GM21717 (cell line): ENCODE results near the gene IP6K2.
A peak's percentile ranks its signal among the peaks of the same experiment; 100 is the strongest.

Experiments
- ATAC-seq: cut with Tn5 transposase; IDR thresholded peaks from one replicate; pipeline ENCODE4 v1.9.1; 2021; ENCODE audit warnings: mild to moderate bottlenecking, moderate library complexity; ENCODE audit not compliant: unreplicated experiment

The IP6K2 gene

DNA sequence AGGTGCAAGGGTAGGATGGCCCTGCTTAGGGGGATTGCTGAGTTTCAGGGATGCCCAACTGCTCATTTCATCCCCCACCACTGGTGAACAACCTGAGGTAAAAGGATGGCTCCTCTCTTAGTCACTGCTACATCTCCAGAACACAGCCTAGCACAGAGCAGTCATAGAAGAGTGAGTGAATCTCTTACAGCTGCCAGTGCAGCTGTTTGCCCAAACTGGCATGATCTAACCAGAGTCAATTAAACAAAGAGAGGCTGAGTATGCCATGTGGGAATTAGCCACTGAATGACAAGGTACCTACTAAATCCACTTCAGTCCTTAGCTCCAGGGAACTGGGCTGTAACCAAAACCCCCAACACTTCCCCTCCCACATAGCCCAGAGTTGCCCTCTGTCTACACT lies 24.5 kb downstream of the IP6K2 start:
- no peak for ATAC-seq

DNA sequence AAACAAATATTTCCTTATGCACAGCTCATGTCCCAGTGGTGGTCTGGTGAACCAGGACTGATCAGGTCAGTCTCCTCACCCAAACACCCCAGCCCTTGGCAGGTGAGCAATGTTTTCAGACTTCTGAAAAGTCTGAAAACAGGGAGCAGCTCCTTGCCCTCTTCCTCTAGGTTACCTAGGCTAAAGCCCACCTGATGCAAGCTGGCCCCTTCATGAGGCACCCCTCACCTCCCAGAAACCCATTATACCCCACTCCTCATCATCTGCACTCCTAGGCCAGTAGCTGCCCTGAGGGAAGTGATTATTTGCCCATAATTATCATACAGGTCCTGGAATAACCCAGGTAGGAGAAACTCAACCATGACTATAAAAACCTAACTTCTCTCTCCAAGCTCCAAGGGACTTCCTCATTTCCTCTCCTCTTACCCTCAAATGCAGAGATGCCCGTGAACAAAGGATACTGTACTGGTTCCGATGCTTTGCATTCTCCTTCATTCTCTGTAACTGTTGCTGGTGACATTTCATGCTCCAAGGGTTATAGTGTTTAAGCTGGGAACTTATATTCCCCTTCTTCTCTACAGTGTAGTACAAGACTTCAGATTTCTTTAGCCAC lies 26.1 kb downstream of the IP6K2 start:
- ATAC-seq, result no peak

DNA sequence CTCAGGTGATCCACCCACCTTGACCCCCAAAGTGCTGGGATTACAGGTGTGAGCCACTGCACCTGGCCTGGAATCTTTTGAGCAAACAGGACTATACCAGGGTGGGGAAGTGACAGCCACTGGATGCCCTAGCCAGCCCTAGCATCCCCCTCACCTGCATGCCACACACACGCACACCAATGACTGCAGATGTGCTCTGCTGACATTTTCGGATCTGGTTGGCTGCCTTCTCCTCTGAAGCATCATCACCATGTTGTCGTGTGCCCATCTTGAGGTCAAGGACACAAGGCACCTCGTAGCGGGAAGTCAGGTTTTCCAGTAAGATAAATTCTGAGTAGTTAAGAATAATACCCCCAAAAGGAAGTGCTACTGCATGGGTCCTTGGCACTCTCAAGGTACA lies 27.6 kb downstream of the IP6K2 start:
- no peak for ATAC-seq

DNA sequence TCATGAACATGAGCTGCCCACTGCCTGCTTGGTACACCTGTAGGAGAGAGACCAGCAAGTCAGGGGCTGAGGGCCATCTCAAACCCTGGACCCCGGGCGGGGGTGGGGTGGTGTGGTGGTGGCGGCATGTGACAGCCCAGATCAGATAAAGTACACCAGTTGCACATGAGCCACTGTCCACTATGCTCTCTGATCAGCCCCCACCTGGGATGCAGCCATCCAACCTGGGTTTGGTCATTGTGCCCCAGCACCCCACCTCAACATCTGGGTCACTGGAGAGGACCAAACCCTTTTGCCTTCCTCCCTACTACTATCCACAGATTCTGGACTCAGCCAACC lies 28.3 kb downstream of the IP6K2 start:
- ATAC-seq, result no peak

DNA sequence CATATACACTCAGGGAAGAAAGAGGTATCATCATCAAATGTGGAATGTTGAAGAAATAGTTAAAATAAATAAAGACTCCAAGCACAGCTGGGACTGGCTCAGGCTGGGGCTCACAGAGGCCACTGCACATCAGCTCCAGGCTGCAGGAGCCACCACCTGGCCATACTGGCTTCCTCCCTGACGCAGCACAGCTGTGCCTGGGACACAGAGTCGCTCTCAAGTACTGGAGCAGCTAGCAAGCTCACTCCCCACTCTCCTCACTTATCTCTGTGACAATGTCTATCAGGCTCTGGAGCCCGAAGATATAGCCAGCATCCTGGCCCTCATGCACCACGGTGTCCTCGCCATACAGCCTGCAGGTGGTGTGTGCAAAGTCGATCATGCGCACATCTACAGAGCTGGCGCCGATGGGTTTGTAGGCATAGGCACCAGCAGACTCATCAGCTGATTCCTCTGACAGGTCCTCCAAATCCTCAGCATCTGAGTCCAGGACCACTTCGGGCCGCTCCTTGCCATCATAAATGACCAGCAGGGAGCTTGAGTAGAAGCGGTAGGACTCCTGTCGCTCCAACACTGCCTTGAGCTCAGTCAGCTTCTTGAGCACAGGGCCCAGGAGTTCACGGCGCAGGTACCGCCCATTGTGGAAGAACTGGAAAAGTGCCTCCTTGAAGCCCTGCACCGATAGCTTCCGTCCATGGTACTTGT lies 28.8 kb downstream of the IP6K2 start:
- no peak for ATAC-seq

DNA sequence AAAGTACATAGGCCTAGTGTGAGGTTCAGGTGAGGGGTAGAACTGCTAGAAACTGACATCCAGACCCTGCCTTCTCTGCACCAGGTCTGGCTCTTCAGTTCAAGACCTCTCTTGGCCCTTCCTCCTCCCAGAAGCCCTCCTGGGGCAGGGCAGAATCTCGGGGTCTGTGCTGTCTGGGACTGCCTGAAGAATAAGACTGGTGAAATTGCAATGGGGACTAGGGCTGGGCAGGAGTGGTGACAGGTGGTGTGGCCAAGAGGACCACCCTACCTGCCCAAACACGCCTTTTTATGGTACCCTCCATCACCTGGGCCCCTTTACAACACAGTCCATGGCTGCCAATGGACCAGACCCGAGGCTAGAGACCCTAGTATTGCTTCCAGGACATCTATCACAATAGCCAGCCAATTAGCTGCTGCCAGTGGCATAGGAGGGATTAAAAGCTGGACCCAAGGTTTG lies 29.8 kb downstream of the IP6K2 start:
- no peak for ATAC-seq

DNA sequence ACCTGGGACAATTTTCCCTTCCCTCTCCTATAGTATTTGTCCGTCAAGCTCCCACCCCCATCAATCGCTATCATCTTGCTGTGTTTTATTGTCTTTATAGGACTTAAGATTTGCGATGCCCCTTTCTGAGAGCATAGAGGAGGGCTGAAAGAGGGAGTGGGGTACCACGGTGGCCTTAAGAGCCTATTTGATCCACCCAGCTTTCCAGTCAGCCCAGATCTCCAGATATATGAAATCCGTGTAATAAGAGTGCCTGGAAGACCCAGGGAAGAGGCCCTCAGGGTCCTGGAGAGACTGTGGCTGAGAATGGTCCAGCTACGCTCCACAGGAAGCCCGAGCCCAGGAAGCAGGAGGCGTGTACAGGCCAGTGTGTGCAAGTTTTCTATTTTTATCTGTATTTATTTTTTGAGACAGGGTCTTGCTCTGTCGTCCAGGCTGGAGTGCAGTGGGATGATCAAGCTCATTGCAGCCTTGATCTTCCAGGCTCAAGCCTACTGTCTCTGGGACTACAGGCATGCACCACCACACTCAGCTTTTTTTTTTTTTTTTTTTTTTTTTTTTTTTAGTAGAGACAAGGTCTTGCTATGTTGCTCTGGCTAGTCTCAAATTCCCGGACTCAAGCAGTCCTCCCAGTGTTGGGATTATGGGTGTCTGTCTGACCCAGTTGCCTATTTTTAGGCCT lies 30.3 kb downstream of the IP6K2 start:
- ATAC-seq, result no peak

DNA sequence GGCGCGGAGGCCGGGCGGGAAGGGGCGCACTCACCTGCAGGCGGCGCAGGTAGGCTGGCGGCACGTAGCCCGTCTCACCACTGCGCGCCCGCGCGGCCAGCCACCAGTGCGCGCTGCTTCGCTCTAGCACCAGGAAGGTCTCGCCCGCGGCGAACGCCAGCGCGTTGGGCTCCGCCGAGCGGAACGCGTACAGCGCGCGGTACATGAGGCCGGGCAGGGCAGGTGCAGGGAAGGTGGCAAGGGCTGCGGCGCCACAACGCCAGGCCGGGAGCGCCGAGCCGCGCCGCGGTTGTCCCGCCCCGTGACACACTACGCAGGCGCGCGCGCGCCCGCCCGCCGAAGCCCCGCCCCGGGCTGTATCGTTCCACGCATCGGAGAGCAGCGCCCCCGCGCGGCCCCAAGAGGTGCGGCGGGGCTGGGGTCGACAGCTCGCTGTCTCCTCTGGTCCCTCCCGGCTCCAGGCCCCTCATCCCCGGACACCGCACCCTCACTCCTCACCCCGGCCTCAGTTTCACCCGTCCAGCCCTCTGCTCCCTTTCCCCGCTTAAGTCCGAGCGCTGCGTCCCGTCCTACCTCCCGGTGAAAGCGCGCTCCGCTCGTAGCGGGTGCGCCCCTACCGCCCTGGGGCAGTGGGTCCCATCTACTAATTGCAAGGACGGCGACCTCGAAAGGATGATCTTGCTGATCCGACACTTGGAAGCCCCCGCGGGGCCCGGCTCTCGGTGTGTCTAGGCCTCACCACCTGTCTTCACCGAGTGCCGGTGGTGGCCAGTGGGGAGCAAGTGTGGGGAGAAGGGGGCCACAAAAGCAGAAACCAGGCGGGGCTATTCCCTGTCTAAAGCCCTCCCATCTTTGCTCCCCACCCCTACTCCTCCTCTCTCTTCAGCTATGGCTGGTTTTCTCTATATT lies 31.2 kb downstream of the IP6K2 start, which contains the start of gene NCKIPSD:
Gene NCKIPSD, minus strand, starts transcription at position 313 of the 909 bp plus-strand sequence. Its CDS starts 108 bp downstream, at position 205.
- peak; percentile 77 for ATAC-seq

DNA sequence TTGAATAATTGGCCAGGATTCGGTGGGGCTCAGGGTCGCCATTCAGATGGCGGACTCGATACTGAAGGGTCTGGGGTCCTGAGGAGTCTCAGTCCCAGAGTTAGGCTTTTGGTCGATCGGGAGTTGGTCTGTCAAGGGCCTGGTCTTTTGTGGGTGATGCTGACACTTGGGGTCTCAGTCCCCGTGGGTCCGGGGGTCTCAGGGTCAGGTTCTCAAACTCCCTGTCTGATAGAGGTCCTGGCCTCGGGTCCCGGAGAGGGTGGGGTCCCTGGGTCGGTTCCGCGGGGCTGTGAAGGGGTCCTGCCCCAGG lies 31.8 kb downstream of the IP6K2 start:
- ATAC-seq, result no peak

DNA sequence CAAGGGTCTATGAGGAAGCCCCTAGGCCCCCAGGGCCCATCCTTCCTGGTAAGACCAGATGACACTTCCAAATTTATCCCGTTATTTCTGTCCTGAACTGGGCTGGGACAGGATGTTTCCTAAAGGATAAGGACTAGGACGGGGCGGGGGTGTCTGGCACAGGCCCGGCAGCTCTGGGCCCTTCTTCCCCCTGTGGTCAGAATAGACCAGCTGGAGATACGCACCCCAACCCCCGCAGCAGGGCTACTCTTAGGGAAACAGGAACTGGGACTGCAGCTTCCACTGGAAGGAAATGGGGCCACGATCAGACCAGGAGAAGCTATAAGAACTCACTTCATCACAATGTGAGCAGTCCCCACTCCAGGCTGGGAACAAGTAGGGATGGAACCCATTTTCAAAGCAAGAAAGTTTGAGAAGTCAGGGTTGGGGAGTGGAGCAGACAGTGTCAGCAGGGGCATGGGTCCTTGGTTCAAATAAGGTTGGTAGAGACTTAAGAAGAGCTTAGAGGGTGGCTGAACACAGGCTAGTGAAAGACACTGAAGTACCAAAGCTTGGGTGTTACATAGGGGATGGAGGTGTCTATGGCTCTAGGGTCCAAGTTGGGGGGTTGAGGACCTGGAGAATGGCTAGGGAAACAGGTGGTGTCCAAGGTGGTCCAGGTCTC lies 32.4 kb downstream of the IP6K2 start:
- ATAC-seq, result no peak

DNA sequence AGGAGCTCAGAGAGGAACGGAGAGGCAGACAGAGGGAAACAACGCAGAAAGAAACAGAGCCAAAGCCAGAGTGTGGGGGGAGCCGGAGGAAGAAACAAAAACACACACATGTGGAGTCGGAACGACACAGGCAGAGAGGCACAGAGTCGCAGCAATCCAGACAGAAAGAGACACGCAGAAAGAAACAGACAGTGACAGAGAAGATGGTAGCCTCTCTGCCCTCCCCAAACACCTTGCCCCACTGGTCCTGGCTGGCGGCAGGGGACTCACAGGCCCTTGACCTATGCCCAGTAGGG lies 33.0 kb downstream of the IP6K2 start:
- no peak for ATAC-seq

DNA sequence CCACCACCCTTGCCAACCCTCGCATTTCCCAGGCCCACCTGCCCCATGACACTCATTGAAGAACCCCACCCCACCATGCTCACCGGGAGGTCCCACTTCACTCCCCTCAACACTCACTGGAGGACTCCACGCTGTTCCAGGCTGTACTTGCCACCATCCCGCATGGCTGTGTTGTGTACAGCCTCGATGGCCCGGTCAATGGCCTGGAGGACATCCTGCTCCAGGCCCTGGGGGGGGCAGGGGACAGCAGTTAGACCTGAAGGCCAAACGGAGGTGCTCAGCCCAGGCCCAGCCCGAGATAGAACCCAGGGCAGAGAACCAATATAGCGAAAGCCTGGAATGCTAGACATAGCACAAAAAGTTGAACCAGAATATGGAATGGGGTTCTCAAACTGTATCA lies 34.2 kb downstream of the IP6K2 start:
- no peak for ATAC-seq

DNA sequence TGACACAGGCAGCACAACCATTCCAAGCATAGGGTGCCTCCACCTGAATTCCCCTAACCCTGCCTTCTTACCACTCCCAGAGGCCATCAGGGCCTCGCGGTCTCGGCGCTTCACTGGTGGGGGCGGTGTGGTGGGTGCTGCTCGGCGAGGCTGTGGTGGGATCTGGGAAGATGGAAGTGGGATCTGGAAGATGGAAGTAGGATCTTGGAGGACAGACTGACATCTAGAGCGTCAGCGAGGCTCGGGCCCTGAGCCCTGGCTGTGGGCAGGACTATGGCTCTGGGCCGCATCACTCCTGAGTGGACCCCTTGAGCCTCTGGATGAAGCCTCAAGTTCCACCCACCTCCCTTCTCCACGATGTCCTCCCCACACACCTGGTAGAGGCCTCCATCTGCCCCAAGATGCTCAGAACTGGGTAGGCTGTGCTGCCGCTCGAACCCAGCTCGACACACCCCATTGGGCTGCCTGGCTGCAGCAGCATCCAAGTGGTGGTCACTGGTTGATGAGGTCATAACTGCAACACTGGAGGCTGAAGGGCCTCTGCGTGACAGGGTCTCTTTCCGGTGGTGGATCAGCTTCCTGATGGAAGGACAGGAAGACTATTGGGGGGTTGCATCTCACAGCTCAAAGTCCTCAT lies 34.9 kb downstream of the IP6K2 start:
- no peak for ATAC-seq

DNA sequence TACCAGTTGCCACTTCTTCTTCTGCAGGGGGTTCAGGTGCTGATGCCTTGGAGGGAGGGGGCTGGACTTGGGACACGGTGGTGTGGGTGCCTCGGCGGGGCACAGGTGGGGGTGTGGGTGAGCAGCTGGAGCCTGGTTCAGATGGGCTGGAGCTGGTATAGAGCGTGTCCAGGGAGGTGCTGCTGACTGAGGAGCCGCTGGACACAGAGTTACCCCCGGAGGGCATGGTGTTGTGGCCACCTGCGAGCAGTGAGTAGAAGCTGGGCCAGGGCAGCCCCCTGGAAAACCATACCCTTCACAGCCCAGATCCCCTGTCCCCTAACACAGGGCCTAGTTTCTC lies 35.5 kb downstream of the IP6K2 start:
- no peak for ATAC-seq

DNA sequence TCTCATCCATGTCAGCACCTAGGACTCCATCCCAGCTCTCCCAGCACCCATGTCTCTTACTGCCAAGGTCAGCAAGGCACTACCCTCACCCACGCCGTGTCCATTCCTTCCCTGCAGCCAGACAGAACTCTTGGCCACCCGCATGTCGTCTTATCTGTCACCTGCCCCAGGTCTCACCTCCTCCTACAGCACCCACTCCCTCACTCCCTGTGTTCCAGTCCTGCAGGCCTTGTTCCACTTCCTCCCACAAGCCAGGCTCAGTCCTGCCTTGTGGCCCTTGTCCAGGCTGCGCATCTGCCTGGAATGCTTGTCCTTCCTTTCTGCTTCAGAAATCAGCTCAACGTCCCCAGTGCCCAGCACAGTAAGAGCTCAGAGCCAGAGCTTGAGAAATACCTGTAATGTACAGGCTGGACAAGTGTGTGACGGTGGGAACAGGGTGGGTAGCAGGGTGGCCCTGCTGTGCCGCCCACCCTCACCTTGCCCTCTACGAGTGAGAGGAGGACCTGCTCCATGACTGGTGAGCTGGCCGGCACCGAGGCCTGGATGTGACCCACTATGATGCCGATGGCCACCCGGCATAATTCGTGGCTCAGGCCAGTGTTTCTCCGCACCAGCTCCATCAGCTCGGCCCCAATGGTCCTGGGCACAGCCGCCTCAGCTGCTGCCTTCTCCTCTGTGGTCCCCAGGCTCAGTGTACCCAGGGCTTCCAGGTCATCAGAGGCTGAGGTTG lies 36.0 kb downstream of the IP6K2 start:
- ATAC-seq, result no peak

DNA sequence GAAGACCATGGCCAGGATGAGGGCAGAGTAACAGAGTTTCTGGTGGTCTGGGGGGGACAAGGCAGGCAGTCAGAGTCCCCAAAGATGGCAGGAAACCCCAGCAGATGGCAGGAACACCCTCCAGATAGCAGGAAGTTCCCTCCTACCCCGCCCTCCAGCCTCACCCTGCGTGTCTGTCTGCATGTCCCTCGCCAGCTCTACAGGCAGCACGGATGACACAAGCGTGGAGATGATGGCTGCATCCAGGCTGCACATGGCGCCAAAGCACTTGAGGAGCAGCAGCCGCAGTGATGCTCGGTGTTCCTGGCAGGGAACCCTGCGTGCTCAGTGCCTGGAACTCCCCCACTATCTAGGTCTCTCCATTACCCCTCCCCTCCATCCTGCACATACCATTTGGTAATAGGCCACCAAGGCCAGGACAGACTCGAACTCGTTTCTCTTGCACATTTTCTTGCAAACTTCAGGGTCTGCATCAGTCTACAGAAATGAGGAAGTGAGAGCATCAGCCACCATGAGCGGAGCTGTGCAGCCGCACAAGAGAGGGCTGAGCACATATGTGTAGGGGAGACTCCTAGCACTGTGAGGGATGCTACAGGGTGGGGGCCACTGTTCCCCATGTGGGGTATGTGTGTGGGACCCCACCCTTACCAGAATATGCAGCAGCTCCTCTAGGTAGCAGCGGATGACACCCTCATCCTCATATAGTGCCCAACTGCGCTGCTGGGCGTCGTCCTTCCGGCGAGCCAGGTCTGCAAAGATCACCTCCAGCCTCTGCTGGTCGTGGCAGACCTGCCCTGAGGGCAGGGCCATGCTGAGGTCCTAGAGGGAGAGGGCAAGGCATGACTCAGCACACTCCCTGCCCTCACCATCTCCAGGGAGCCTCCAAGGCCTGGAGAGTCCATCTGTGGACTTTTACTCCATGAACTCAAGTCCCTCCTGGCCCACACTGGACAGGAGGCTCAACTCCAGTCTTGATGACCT lies 37.3 kb downstream of the IP6K2 start:
- ATAC-seq, result no peak

DNA sequence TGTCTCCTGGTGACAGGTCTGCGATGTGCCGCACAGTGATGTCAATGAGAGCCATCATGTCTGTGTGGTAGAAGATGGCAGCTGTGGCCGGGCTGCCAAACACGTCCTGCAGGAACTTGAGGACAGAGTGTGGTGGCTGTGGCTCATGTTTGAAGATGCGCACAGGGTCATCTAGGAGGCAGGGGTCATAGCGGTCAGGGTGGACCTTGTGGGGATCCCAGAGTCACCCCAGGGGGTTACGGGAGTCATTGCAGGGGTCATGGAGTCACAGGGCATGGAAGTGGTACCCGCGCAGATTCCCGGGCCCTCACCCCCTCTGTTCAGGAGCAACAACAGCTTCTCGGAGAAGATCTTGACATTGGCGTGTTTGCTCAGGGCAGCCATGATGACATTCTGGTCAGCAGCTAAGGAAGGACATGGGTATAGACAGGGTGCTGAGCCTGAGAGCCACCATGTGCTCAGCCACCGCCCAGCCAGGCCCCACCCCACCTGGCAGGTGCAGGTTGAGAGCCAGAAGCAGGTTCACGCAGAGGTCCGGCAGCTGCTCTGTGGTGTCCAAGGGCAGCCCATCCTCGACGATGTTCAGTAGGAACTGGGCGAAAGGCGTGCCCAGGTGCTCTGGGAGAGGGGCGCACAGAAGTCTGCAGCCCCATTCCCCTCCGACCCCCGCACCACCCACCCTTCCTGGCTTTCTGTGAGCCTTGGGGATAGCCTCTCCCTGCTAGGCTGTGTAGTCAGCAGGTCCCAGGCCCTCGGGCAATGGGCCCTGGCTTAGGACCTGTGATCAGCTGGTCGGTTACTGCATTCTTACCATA lies 38.2 kb downstream of the IP6K2 start:
- no peak for ATAC-seq

DNA sequence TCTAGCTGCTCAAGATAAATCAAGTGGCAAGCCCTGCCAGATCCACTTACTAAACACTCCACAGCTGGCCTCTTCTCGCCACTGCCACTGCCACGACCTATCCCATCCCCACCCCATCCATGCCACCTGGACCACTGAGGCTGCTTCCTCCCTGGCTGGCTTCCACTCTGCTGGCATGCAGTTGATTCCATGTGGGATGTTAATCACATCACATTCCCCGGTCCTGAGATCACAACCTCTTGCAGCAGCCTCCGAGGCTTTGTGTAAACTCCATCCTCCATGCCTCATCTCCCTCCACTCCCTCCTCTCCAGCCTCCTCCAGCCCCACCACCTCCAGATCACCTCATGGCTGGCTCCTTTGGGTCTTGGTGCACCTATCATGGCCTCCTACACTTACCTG lies 39.0 kb downstream of the IP6K2 start:
- no peak for ATAC-seq
